22Rv1 (cell line): ENCODE results near the gene TRIO.

Experiments
- H3K27ac ChIP-seq: fragments of 450-650 bp; 2 replicates; pipeline ENCODE4 v1.5.1; 2017
- ZFX ChIP-seq: fragments of 450-650 bp; IDR thresholded peaks from 2 replicates; pipeline ENCODE4 v1.6.1; 2017; ENCODE audit warnings: antibody characterized with exemption, borderline replicate concordance
- TF ChIP-seq, protein P1 (sequence below): fragments of 450-650 bp; IDR thresholded peaks from 2 replicates; pipeline ENCODE4 v1.5.1; 2017; ENCODE audit warnings: mild to moderate bottlenecking

Gene TRIO

DNA sequence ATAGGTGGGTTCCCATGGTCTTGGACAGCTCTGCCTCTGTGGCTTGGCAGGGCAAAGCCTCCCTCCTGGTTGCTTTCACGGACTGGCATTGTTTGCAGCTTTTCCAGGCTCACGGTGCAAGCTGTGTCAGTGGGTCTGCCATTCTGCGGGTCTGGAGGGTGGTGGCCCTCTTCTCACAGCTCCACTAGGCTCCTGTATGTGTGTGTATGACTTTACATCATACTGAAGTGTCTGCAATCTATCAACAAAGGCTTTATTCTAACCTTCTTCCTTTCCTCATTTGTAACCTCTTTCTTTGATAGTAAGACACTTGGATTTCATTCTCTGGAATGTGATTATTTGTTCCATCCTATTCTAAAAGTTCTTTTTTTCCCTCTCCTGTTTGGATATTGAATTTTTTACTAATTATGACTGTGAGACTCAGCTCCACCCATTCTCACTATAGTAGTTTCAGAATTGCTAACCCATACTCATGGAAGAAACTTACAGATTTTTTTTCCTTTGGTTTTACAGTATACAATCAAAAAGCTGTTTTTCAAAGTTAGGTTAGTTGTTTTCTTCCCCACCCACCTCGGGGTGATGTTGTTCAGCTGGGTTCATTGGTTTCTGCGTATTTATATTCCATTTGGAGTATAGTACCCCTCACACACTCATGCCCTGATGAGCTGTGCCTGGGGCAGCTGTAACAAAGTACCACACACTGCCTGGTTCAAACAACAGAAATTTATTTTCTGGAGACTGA is 293.8 kb downstream of the TRIO start:
- no peak overlapping the region for H3K27ac ChIP-seq

GRCh38 chr5:14438195-14438606 is 295.1 kb downstream of the TRIO start:
- TF ChIP-seq, protein P1, sequence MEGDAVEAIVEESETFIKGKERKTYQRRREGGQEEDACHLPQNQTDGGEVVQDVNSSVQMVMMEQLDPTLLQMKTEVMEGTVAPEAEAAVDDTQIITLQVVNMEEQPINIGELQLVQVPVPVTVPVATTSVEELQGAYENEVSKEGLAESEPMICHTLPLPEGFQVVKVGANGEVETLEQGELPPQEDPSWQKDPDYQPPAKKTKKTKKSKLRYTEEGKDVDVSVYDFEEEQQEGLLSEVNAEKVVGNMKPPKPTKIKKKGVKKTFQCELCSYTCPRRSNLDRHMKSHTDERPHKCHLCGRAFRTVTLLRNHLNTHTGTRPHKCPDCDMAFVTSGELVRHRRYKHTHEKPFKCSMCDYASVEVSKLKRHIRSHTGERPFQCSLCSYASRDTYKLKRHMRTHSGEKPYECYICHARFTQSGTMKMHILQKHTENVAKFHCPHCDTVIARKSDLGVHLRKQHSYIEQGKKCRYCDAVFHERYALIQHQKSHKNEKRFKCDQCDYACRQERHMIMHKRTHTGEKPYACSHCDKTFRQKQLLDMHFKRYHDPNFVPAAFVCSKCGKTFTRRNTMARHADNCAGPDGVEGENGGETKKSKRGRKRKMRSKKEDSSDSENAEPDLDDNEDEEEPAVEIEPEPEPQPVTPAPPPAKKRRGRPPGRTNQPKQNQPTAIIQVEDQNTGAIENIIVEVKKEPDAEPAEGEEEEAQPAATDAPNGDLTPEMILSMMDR: no peak
- TF ChIP-seq ZFX: no peak
- H3K27ac ChIP-seq: no peak overlapping the region

More for the DNA sequence above, 293.8 kb downstream of the TRIO start:
- TF ChIP-seq ZFX: no peak
- TF ChIP-seq, protein P1: no peak

DNA sequence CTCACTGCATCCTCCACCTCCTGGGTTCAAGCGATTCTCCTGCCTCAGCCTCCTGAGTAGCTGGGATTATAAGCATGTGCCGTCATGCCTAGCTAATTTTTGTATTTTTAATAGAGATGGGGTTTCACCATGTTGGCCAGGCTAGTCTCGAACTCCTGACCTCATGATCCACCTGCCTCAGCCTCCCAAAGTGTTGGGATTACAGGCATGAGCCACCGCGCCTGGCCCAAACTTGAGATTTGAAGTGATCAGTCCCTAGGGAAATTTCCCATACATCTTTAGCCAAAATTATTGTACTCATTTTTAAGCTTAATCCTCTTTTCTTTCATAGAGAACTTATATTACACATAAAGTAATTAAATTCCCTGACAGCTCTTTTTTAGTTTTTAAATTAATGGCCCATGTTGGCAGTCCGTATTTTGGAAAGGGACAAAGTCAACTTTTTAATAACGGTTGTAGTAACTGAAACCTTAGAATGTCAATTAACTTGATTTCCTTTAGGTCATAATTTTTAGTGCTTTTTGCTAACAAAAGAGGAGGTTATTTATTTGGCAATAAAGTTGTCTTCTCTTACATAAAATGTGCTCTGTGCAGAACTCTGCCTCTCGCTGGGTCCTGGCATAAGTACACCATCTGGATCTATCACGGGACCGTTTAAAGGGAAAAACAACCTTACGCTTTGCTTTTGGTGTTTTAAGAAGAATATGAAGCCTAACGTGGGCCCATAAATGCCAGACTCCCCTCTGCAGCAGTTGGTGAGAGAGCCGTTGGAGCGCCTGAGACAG is 296.1 kb downstream of the TRIO start:
- no peak for TF ChIP-seq ZFX
- TF ChIP-seq, protein P1: no peak
- no peak overlapping the region for H3K27ac ChIP-seq

DNA sequence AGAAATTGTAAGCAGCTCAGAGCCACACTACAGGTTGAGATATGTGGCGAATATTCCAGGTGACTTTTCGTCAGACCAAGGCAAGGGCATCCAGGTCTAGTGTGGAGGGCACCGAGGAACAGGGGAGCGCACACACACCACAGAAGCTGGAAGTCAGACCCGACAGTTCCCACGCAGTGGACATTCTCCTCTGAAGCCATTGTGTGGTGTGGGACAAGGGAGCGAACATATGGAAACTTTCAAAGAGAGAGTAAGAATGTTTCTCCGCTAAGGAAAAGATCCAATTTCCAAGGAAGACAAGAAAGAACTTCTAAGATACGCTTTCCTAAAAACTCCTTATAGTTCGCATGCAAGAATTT is 297.1 kb downstream of the TRIO start:
- TF ChIP-seq ZFX: no peak
- TF ChIP-seq, protein P1: no peak
- H3K27ac ChIP-seq: no peak overlapping the region

- H3K27ac ChIP-seq: no peak overlapping the region
These were observed 297.7 kb downstream of the TRIO start for GRCh38 chr5:14440582-14441431.

GRCh38 chr5:14441641-14442040 is 298.5 kb downstream of the TRIO start:
- H3K27ac ChIP-seq: no peak overlapping the region
- TF ChIP-seq, protein P1: no peak
- no peak for TF ChIP-seq ZFX

More at GRCh38 chr5:14440582-14441431, 297.7 kb downstream of the TRIO start:
- TF ChIP-seq, protein P1: no peak
- no peak for TF ChIP-seq ZFX

- no peak overlapping the region for H3K27ac ChIP-seq
- TF ChIP-seq, protein P1: no peak
- TF ChIP-seq ZFX: no peak
These were observed 299.4 kb downstream of the TRIO start for GRCh38 chr5:14442536-14442935.
